ENCODE data around the gene COCH. TPM values are rescaled to one million over a fixed set of nuclear protein-coding genes. Genes with fewer than 3 reads are reported as not detected.

Gene COCH
- total RNA-seq, 1 experiment from 2014 or later, result 4.2 TPM

DNA sequence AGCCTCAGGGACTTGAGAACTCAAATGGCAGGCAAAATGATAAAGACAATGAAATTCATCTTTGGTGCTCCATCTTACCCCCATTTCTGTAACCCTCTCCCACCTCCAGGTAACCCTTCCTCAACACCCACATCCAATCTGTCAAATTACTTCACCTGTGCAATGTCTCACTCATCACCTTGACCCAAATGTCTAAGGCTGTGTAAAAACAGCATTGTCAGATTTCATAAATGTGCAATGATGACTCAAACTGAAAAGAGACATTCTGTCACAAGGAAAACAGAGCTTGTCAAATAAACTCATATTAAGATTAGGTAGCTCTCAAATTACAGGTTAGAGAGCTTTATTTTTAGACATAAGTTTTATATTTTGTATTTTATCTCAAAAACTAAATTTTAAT is 19.9 kb upstream of the COCH start:
- DNase-seq (peak; percentile 52), ATAC-seq (peak; percentile 83)
- TF ChIP-seq, protein P1, sequence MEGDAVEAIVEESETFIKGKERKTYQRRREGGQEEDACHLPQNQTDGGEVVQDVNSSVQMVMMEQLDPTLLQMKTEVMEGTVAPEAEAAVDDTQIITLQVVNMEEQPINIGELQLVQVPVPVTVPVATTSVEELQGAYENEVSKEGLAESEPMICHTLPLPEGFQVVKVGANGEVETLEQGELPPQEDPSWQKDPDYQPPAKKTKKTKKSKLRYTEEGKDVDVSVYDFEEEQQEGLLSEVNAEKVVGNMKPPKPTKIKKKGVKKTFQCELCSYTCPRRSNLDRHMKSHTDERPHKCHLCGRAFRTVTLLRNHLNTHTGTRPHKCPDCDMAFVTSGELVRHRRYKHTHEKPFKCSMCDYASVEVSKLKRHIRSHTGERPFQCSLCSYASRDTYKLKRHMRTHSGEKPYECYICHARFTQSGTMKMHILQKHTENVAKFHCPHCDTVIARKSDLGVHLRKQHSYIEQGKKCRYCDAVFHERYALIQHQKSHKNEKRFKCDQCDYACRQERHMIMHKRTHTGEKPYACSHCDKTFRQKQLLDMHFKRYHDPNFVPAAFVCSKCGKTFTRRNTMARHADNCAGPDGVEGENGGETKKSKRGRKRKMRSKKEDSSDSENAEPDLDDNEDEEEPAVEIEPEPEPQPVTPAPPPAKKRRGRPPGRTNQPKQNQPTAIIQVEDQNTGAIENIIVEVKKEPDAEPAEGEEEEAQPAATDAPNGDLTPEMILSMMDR (conservative IDR thresholded peaks at IDR 0.05; ENCODE audit: low read depth, low read length), result no peak
- TF ChIP-seq EZH2phosphoT487 (IDR thresholded peaks at IDR 0.05; ENCODE audit: borderline replicate concordance, low read length) (no peak), EZH2 (IDR thresholded peaks at IDR 0.05; ENCODE audit: low read length, unreplicated experiment) (no peak)
- H3K4me2 ChIP-seq (ENCODE audit: low read length), result no peak overlapping the region
- H3K27me3 ChIP-seq (ENCODE audit: low read length), result peaks cover 4% of the 10 kb centered on the region; the same call in 1 of the 2 replicates
- H3K79me2 ChIP-seq (ENCODE audit: low read length), result no peaks in the 10 kb centered on the region
- no peaks in the 10 kb centered on the region for H3K36me3 ChIP-seq (ENCODE audit: low read depth, low read length)
- POLR2A ChIA-PET (ENCODE audit: unreplicated experiment), result interaction anchor here (0.6 kb wide), 2 partner anchors 47 to 102 kb away, joined by 3 to 4 read pairs; no protein-coding TSS in a partner anchor
- no peaks in the 10 kb centered on the region for H3F3A ChIP-seq (ENCODE audit: low read length, unreplicated experiment)
- no peak overlapping the region for H3K9ac ChIP-seq (ENCODE audit: low read length)
- H3K9me2 ChIP-seq (replicated peaks; ENCODE audit: low read length), result no peaks in the 10 kb centered on the region; the same call in 1 of the 2 replicates
- CTCF ChIA-PET, result no interaction called here
- no peak overlapping the region for H2AFZ ChIP-seq (ENCODE audit: low read length)
- H4K20me1 ChIP-seq (ENCODE audit: low read length), result no peaks in the 10 kb centered on the region
- H3K4me1 ChIP-seq (ENCODE audit: insufficient read depth, low read length), result no peaks in the 10 kb centered on the region
- no peak overlapping the region for H3K4me3 ChIP-seq (ENCODE audit: low read length)
- intact Hi-C loops (cut with micrococcal nuclease), result no loop called here
- no peak overlapping the region for H3K27ac ChIP-seq (ENCODE audit: low read length)
- H3K9me3 ChIP-seq (ENCODE audit: low read length), result no peaks in the 10 kb centered on the region
- no TSS peak for BruUV-seq (replicated peaks)

DNA sequence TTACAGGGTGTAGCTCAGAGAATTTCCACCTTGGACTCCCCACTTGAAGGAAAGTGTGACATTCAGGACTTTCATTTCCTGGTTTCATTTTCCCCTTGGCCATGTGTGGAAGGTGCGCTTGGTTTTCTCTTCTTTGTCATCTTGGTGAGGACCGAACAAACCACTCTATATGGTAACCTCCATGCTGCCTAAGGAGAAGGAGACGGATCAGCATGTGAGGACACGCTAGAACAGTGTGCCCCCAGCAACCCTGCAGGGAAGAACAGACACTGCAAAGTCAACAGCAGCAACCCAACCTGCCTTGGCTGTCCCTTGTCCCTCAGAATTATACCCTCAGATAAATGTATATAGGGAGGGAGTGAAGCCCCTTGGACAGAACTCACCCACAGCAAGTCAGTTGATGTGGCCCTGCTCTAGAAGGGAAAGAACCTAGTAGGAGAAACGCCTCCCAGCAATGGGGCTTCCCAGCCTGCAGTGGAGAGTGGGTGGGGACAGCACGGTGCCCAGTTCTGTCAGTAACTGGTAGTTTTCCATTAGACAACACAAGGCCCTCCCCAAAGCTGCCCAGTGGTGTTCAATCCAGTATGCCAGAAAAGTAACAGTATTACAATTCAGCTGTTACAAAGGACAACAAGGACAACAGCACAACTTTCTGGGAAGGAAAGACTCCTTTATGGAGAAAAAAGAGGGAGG is 18.9 kb upstream of the COCH start:
- ATAC-seq (no peak), DNase-seq (no peak)
- Histone ChIP-seq H3K4me1 (ENCODE audit: insufficient read depth, low read length) (no peaks in the 10 kb centered on the region), H3K4me3 (ENCODE audit: low read length) (no peak overlapping the region), H4K20me1 (ENCODE audit: low read length) (no peaks in the 10 kb centered on the region), H3K27me3 (ENCODE audit: low read length) (peaks cover 3% of the 10 kb centered on the region; the same call in 1 of the 2 replicates), H3K9me3 (ENCODE audit: low read length) (no peaks in the 10 kb centered on the region), H3K9me2 (replicated peaks; ENCODE audit: low read length) (no peaks in the 10 kb centered on the region), H3K4me2 (ENCODE audit: low read length) (no peak overlapping the region), H3K27ac (ENCODE audit: low read length) (no peak overlapping the region), H3K36me3 (ENCODE audit: low read depth, low read length) (no peaks in the 10 kb centered on the region), H3K9ac (ENCODE audit: low read length) (no peak overlapping the region), H3K79me2 (ENCODE audit: low read length) (no peaks in the 10 kb centered on the region), H3F3A (ENCODE audit: low read length, unreplicated experiment) (no peaks in the 10 kb centered on the region), H2AFZ (ENCODE audit: low read length) (no peak overlapping the region)
- TF ChIP-seq, protein P1 (conservative IDR thresholded peaks at IDR 0.05; ENCODE audit: low read depth, low read length), result no peak
- TF ChIP-seq EZH2 (IDR thresholded peaks at IDR 0.05; ENCODE audit: low read length, unreplicated experiment), result no peak
- TF ChIP-seq EZH2phosphoT487 (IDR thresholded peaks at IDR 0.05; ENCODE audit: borderline replicate concordance, low read length), result no peak
- ChIA-PET CTCF (interaction anchor here (0.6 kb wide), 1 partner anchor 15 kb away, joined by 3 read pairs; no protein-coding TSS in a partner anchor), POLR2A (ENCODE audit: unreplicated experiment) (no interaction called here)
- no TSS peak for BruUV-seq (replicated peaks)
- intact Hi-C loops (cut with micrococcal nuclease), result no loop called here

DNA sequence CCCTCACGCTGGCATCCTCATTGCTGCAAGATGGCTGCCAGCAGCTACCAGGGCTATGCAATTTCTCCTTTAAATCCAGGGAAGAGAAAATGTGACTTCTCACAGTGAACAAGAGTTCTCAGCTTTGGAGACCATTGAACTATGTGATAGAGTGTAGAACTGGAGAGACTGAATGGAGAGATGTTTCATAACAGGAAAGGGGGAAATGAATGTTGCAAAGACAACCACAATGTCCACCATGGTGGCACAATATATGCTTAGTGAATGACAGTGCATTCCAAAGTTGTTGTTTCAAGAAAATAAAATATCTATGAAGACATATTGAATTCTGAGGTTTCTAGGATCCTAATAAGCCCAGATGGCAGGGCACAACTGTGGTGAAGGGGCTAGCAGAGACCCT is 13.2 kb upstream of the COCH start:
- H4K20me1 ChIP-seq (ENCODE audit: low read length), result no peaks in the 10 kb centered on the region
- no peaks in the 10 kb centered on the region for H3K27me3 ChIP-seq (ENCODE audit: low read length)
- H2AFZ ChIP-seq (ENCODE audit: low read length), result no peak overlapping the region
- no TSS peak for BruUV-seq (replicated peaks)
- H3K9ac ChIP-seq (ENCODE audit: low read length), result no peak overlapping the region
- no peak for DNase-seq
- no peak overlapping the region for H3K27ac ChIP-seq (ENCODE audit: low read length)
- H3K9me2 ChIP-seq (replicated peaks; ENCODE audit: low read length), result no peaks in the 10 kb centered on the region
- intact Hi-C loops (cut with micrococcal nuclease), result no loop called here
- H3K4me1 ChIP-seq (ENCODE audit: insufficient read depth, low read length), result no peaks in the 10 kb centered on the region
- H3K4me2 ChIP-seq (ENCODE audit: low read length), result no peak overlapping the region
- ChIA-PET POLR2A (ENCODE audit: unreplicated experiment) (no interaction called here), CTCF (no interaction called here)
- H3K4me3 ChIP-seq (ENCODE audit: low read length), result no peak overlapping the region
- no peaks in the 10 kb centered on the region for H3F3A ChIP-seq (ENCODE audit: low read length, unreplicated experiment)
- H3K9me3 ChIP-seq (ENCODE audit: low read length), result no peaks in the 10 kb centered on the region
- no peaks in the 10 kb centered on the region for H3K79me2 ChIP-seq (ENCODE audit: low read length)
- H3K36me3 ChIP-seq (ENCODE audit: low read depth, low read length), result no peaks in the 10 kb centered on the region
- TF ChIP-seq EZH2phosphoT487 (IDR thresholded peaks at IDR 0.05; ENCODE audit: borderline replicate concordance, low read length) (no peak), EZH2 (IDR thresholded peaks at IDR 0.05; ENCODE audit: low read length, unreplicated experiment) (no peak)
- ATAC-seq, result no peak
